ENCODE measurements around the gene PCDHGA8.

GRCh38 chr5:141440341-141440740 is 47.9 kb downstream of the PCDHGA8 start:
- no peak for TF ChIP-seq CTCF (IDR thresholded peaks at IDR 0.05)
- TF ChIP-seq EP300 (IDR thresholded peaks at IDR 0.05), result no peak
- TF ChIP-seq POLR2AphosphoS5 (IDR thresholded peaks at IDR 0.05), result no peak

Data from gastroesophageal sphincter (tissue), 3 donors.